Colonic mucosa (tissue), 4 donors: ENCODE measurements around the gene UBE2C. TPM values are rescaled to one million over a fixed set of nuclear protein-coding genes. Genes with fewer than 3 reads are reported as not detected.
"Not testable (repeated sequence)": the region's sequence is repeated elsewhere in the genome, so short reads cannot be mapped to it uniquely, and the experiment has no call there.

Experiments used
- DNase-seq: peaks from one replicate; pipeline ENCODE4 v3.0.0-alpha.2; 2020
- H3K27ac ChIP-seq: fragments of 200-600 bp; one replicate; pipeline ENCODE4 v1.8.0; 2021
- H3K27me3 ChIP-seq: fragments of 200-600 bp; one replicate; pipeline ENCODE4 v1.8.0; 2021
- H3K36me3 ChIP-seq: fragments of 200-600 bp; one replicate; pipeline ENCODE4 v1.8.0; 2021
- H3K4me1 ChIP-seq: fragments of 200-600 bp; one replicate; pipeline ENCODE4 v1.8.0; 2021; ENCODE audit warnings: mild to moderate bottlenecking
- H3K4me3 ChIP-seq: fragments of 200-600 bp; one replicate; pipeline ENCODE4 v1.8.0; 2021
- H3K9ac ChIP-seq, 2 donors: one replicate each; pipeline ENCODE4 v1.7.0; 2013; ENCODE audit warnings: control low read depth in 2 of 2, low read depth in 2 of 2, low read length in 2 of 2
- H3K9me3 ChIP-seq: fragments of 200-600 bp; one replicate; pipeline ENCODE4 v1.8.0; 2021
- CTCF ChIP-seq: fragments of 200-600 bp; IDR thresholded peaks from one replicate; pipeline ENCODE4 v1.8.0; 2022; ENCODE audit warnings: antibody characterized with exemption, mild to moderate bottlenecking
- intact Hi-C: fragments of 100-400 bp; cut with DNase I; formaldehyde crosslinking; loops from one replicate; pipeline ENCODE4 v1.14.1; 2022
- total RNA-seq, 2 donors: library from RNA; stranded (reverse); fragmentation: NEBNext Ultra II Directional in 1 of 2; extraction: Animal tissue kit (Norgen Biotek cat#: 25700) in 1 of 2; gene quantifications; one replicate each; pipeline ENCODE4 v1.2.1, GENCODE V29; 2021
- donor health status: healthy.
- donor health status: DM: no; HTN: no; CAD: no.
- donor health status: DM: no; HTN: no; CAD: no.

Gene UBE2C
- total RNA-seq, 2 donors from 2014 or later, result 23.7 to 117 TPM

DNA sequence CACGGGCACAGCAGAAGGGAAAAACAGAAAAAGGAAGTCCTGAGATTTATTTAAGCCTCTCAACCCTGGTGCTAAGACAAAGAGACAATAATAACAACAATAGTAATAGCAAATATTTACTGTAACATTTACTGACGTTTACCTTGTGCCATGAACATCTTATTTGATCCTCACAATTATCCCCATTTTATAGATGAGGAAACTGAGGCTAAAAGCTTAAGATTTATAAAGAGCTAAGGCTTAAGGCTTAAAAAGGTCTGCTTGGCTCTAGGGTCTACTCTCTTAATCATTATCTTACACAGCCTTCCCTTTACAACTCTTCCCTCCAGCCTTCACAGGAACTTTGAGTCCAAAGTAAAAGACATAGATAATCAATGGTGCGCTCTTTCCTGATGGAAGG is 24.1 kb upstream of the UBE2C start:
- DNase-seq, result no peak
- intact Hi-C loops, result no loop called here
- Histone ChIP-seq H3K27ac (no peak overlapping the region), H3K27me3 (no peaks in the 10 kb centered on the region), H3K36me3 (no peaks in the 10 kb centered on the region), H3K9me3 (no peaks in the 10 kb centered on the region), H3K4me1 (no peaks in the 10 kb centered on the region), H3K9ac (no peak overlapping the region), H3K4me3 (no peak overlapping the region)
- no peak for TF ChIP-seq CTCF

DNA sequence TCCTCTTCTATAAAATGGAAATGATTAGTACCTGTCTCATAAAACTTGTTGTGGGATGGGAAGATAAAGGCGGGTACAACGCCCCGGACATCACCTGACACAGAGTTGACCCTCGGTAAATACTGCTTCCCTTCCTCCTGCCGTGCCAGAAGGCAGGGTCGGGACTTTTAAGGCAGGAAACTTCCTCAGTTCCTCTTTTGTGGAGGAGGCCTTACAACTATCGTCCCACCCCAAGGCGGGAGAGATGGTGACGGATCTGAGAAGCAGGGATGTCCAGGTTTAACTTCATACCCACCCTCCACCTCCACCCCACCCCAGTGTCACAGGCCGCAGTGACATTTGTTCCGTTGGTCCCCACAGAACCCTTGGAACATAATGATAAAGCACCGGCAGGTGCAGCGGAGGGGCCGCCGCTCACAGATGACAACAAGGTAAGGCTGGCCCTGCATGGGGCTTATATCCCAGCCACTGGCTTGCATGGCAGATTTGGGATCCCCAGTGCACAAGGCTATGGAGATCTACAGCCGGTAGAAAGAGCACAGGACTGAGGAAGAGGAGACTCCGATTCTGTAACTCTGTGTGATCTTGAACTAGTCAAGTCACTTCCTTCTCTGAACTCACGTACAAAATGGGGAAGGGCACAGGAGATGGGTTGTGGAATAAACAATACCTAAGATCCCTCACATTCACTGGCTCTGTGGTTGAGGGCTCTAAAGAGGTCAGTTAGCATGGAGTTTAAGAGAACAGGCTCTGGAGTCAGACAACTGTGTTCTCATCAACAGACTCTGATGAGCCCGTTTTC is 19.9 kb upstream of the UBE2C start:
- H3K9me3 ChIP-seq, result no peaks in the 10 kb centered on the region
- DNase-seq, result no peak
- H3K36me3 ChIP-seq, result peaks cover 16% of the 10 kb centered on the region
- peak overlapping the region; percentile 94 to 96 for H3K9ac ChIP-seq
- H3K4me1 ChIP-seq, result no peaks in the 10 kb centered on the region
- H3K4me3 ChIP-seq, result peak overlapping the region; percentile 76
- no peaks in the 10 kb centered on the region for H3K27me3 ChIP-seq
- peak overlapping the region; percentile 91 for H3K27ac ChIP-seq
- intact Hi-C loops, result no loop called here
- TF ChIP-seq CTCF, result no peak

DNA sequence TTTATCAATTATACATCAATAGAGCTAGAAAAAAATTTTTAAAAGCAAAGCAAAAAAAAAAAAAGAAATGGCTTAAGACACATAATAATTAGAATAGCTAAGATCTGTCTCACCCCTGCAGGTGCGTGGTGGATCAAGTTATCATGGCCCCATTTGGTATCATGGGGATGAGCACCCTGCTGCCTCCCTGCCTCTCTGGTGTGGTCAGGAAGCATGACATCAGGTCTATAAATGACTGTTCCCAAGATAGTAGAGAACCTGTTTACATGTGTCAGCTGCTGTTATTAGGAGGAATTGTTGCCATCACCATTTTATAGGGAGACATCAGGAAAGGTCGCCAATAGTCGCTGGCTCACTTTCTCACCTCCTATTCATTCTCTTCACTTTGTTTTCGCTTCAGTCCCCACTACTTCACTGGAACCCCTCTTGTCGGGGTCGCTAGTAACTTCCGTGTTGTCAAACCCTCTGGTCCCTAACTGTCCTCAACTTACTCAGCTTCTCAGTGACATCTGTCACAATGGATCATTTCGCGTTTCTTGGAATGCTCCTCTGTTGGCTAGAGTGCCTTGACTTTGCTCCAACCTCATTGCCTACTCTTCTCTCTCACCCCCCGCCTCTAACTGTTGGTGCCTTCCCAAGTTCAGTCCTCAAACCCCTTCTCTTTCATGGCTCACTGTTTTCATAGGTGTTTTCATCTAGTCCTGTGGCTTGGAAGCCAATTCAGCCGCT is 15.9 kb upstream of the UBE2C start:
- Histone ChIP-seq H3K9me3 (no peaks in the 10 kb centered on the region), H3K36me3 (peaks cover 16% of the 10 kb centered on the region), H3K4me3 (no peak overlapping the region), H3K4me1 (no peaks in the 10 kb centered on the region), H3K27me3 (no peaks in the 10 kb centered on the region), H3K27ac (no peak overlapping the region), H3K9ac (no peak overlapping the region)
- intact Hi-C loops, result no loop called here
- TF ChIP-seq CTCF, result no peak
- no peak for DNase-seq

DNA sequence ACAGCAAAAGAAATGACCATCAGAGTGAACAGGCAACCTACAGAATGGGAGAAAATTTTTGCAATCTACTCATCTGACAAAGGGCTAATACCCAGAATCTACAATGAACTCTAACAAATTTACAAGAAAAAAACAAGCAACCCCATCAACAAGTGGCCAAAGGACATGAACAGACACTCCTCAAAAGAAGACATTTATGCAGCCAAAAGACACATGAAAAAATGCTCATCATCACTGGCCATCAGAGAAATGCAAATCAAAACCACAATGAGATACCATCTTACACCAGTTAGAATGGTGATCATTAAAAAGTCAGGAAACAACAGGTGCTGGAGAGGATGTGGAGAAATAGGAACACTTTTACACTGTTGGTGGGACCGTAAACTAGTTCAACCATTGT is 14.9 kb upstream of the UBE2C start:
- H3K27ac ChIP-seq, H3K9ac ChIP-seq, H3K9me3 ChIP-seq, DNase-seq, H3K4me1 ChIP-seq, H3K4me3 ChIP-seq, intact Hi-C loops, H3K27me3 ChIP-seq: not testable (repeated sequence)
- peaks cover 16% of the 10 kb centered on the region for H3K36me3 ChIP-seq

DNA sequence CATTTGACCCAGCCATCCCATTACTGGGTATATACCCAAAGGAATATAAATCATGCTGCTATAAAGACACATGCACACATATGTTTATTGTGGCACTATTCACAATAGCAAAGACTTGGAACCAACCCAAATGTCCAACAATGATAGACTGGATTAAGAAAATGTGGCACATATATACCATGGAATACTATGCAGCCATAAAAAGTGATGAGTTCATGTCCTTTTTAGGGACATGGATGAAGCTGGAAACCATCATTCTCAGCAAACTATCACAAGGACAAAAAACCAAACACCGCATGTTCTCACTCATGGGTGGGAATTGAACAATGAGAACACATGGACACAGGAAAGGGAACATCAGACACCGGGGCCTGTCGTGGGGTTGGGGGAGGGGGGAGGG is 14.5 kb upstream of the UBE2C start:
- DNase-seq, H3K9ac ChIP-seq, H3K27me3 ChIP-seq, H3K9me3 ChIP-seq, H3K27ac ChIP-seq, H3K4me1 ChIP-seq, H3K4me3 ChIP-seq, intact Hi-C loops: not testable (repeated sequence)
- peaks cover 16% of the 10 kb centered on the region for H3K36me3 ChIP-seq

DNA sequence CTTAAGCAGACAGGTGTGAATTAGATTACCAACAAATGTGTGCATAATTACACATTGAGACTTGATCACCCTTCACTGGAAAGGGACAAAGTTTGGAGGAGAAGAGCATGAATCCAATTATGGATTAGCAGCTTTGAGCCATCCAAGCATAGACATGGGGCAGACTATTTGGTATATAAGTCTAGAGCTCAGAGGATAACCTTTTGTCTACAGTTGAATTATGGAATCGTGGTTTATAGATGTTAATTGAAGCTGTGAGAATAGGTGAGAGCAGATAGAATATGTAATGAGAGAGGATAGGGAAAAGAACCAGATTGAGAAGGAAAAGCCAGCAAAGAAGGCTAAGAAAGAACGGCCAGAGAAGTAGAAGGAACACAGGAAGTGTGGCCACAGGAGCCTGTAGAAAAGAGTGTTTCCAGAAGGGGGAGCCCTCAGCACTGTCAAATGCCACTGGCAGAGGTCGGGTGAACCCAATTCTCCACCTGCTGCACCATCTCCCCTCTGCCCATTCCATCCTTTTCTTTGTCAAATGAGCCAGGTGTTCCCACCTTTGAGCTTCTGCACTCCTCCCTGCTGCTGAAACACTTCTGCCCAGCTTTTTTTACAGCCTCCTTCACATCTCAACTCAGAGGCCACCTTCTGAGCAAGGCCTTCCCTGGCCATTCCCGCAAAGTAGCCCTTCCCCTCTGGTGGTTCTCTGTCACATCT is 13.4 kb upstream of the UBE2C start:
- Histone ChIP-seq H3K36me3 (peaks cover 16% of the 10 kb centered on the region), H3K27me3 (no peaks in the 10 kb centered on the region), H3K4me1 (no peaks in the 10 kb centered on the region), H3K4me3 (no peak overlapping the region), H3K9ac (no peak overlapping the region), H3K27ac (no peak overlapping the region), H3K9me3 (no peaks in the 10 kb centered on the region)
- peak; percentile 82 for DNase-seq
- peak; percentile 57 for TF ChIP-seq CTCF
- intact Hi-C loops, result no loop called here
